ENCODE results near the gene UBR3.

GRCh38 chr2:169955940-169956339, 128.7 kb downstream of the UBR3 start:
- TF ChIP-seq CHD2 (IDR thresholded peaks at IDR 0.05; ENCODE audit: low read length, partially characterized antibody) (no peak), CTCF (IDR thresholded peaks at IDR 0.05) (no peak), NFE2L2 (conservative IDR thresholded peaks at IDR 0.05; ENCODE audit: low read length) (no peak), ELK1 (IDR thresholded peaks at IDR 0.05; ENCODE audit: low read depth, low read length) (no peak), FOSL2 (IDR thresholded peaks at IDR 0.05) (no peak), FOSL2 (CRISPR knock-in tag; IDR thresholded peaks at IDR 0.05) (no peak), JUNB (IDR thresholded peaks at IDR 0.05) (no peak), MAX (IDR thresholded peaks at IDR 0.05) (no peak), POLR2A (IDR thresholded peaks at IDR 0.05; ENCODE audit: low read length) (no peak), BCL3 (IDR thresholded peaks at IDR 0.05) (no peak), RCOR1 (IDR thresholded peaks at IDR 0.05; ENCODE audit: low read depth, low read length) (no peak)
